AG10803 (cell line): ENCODE data around the gene SMYD2.

Source experiments
- DNase-seq: peaks from one replicate; pipeline ENCODE4 v3.0.0; 2010; ENCODE audit warnings: low read depth
- H3K4me3 ChIP-seq: 2 replicates; pipeline ENCODE4 v1.5.1; 2011; ENCODE audit warnings: mild to moderate bottlenecking, low read length, control low read depth
- TF ChIP-seq, protein P1 (sequence below): conservative IDR thresholded peaks from 2 replicates; pipeline ENCODE4 v1.5.1; 2011; ENCODE audit warnings: mild to moderate bottlenecking, low read length, control low read depth, inconsistent platforms

Gene SMYD2

DNA sequence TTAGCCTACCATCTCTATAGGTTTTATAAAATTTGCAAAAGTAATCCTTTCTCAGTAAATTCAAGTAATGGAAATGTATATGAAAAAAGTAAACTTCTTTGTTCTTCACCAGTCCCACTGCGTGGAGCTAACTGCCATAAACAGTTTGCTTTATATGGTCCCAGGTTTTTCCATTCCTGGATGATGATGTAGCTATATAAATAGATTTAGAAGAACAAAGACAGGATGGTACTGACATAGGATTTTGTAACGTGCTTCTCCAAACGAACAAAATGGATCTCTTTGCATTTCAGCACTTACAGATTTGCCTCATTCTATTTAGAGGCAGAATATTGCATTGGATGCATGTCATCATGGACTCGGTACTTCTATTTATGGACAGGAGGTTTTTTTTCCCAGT lies 57.3 kb downstream of the SMYD2 start:
- TF ChIP-seq, protein P1, sequence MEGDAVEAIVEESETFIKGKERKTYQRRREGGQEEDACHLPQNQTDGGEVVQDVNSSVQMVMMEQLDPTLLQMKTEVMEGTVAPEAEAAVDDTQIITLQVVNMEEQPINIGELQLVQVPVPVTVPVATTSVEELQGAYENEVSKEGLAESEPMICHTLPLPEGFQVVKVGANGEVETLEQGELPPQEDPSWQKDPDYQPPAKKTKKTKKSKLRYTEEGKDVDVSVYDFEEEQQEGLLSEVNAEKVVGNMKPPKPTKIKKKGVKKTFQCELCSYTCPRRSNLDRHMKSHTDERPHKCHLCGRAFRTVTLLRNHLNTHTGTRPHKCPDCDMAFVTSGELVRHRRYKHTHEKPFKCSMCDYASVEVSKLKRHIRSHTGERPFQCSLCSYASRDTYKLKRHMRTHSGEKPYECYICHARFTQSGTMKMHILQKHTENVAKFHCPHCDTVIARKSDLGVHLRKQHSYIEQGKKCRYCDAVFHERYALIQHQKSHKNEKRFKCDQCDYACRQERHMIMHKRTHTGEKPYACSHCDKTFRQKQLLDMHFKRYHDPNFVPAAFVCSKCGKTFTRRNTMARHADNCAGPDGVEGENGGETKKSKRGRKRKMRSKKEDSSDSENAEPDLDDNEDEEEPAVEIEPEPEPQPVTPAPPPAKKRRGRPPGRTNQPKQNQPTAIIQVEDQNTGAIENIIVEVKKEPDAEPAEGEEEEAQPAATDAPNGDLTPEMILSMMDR, result no peak
- no peak overlapping the region for H3K4me3 ChIP-seq
- DNase-seq, result no peak

DNA sequence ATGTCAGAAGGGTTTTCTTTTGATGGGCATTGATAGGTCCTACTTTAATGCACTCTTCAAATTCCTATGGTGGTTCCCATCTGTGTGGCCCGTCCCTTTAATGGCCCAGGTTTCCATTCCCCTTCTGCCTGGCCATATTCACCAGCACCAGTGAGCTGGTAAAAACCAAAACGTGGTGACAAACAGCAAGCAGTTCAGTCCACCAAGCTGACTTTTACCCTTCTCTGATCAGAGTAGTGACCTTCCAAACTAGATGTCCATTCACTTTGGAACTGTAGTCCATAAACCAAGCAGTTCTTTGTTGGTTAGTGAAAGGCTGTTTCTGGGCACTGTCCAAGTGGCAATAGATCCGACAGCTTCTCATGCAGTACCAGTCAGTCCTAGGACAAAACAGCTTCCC lies 60.5 kb downstream of the SMYD2 start:
- no peak for DNase-seq

DNA sequence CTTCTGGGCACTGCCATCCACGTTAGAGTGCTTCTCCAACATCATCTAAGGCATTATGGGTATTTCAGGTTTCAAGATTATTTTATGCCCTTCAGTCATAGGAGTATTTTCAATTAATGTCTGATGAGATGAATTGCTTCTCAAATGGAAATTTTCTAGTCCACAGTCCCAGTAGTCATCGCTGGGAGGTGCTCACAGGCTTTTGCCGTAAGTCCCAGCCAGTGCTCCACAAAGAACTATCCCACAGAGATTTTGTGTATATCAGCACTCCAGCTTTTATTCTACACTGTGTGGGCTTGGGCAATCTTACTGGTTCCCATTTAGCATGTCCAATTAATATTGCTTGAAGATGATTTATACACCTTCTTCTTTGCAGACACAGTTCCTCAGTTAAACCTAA lies 61.0 kb downstream of the SMYD2 start:
- TF ChIP-seq, protein P1, result no peak
- H3K4me3 ChIP-seq, result no peak overlapping the region
- no peak for DNase-seq

More for the DNA sequence above, 60.5 kb downstream of the SMYD2 start:
- H3K4me3 ChIP-seq, result no peak overlapping the region
- TF ChIP-seq, protein P1, result no peak

DNA sequence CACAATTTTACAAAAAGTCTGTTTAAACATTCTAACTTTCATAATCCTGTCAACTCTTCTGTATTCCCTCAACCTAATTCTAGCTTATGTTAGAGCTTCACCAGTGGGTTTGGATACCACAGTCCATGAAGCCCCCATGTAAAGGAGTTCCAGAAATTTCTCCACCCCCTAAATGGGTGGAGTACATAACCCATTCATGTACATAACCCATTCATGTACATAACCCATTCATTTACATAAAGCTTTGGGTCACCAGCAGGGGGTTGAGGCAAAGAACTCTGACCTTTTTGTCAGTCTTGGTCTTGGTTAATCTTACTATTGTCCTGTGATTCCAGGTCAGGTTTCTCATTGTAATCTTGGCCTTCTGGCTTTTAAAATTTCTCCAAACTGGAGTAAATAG lies 61.6 kb downstream of the SMYD2 start:
- DNase-seq, result no peak
- TF ChIP-seq, protein P1, result no peak
- H3K4me3 ChIP-seq, result no peak overlapping the region

DNA sequence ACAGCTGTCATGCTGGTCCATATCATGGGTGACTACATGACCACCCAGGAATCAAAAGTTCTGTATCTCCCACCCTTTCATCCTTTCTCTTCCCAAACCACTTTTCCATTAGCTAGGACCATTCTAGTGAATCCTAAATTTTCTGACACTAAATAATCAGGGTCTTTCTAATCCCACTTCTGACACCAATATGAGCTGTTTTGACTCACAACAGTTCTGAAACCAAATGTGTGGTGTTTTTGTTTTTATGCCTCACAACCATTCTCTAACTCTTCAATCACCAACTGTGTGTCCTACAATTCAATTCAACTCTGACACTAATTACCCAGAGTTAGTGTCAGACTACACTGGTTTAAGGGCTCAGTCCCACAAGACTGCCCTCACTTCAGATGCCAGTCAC lies 63.9 kb downstream of the SMYD2 start:
- H3K4me3 ChIP-seq, result no peak overlapping the region
- TF ChIP-seq, protein P1, result no peak
- DNase-seq, result no peak

DNA sequence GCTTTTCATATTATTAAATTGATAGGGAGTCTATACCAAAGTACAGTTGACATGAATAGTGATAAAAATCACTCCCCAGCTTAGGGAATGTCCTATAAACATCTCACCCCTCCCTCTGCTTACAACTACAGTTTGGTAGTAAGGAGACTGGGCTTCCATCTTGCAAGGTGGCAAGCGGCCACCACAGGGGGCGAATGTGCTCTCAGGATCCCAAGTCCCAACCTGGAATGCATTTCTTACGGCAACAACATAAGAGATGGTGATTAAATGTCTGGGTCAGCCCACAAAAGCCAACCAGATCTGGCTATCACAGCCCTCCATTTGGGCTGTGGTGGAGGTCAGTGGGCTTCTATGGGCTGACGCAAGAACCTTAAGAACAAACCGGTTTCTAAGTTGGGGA lies 68.0 kb downstream of the SMYD2 start:
- TF ChIP-seq, protein P1, result no peak
- no peak overlapping the region for H3K4me3 ChIP-seq
- no peak for DNase-seq

DNA sequence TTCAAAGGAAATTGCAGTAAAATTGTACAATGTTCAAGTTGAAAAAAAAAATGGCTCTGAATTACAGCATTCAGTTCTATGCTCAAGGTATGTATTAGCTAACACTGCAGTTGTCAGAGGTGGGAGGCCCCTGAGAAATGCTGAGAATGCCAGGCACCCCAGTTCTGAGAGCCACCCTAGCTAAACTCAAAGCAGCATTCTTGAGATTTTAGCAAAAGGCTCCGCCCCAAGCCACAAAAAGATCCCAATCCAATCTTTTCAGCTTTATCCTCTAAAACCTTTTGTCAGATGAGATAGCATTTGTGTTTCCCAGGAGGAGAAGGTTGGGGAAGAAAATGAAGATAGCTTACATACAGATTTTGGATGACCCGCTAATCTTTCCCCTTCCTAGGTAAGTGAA lies 68.8 kb downstream of the SMYD2 start:
- TF ChIP-seq, protein P1, result no peak
- DNase-seq, result peak; percentile 71
- no peak overlapping the region for H3K4me3 ChIP-seq
